Activated naive CD8-positive, alpha-beta T cell (primary cell): Measurements from ENCODE around the gene CEP170B.
"Not testable (repeated sequence)": the region's sequence is repeated elsewhere in the genome, so short reads cannot be mapped to it uniquely, and the experiment has no call there.

Experiments used
- H3K27ac Mint-ChIP-seq: one replicate; pipeline ENCODE4 v1.8.0; 2021; ENCODE audit warnings: mixed read lengths
- H3K27me3 Mint-ChIP-seq: one replicate; pipeline ENCODE4 v1.8.0; 2021; ENCODE audit warnings: mixed read lengths
- H3K36me3 Mint-ChIP-seq: one replicate; pipeline ENCODE4 v1.8.0; 2021; ENCODE audit warnings: mixed read lengths
- H3K4me1 Mint-ChIP-seq: one replicate; pipeline ENCODE4 v1.8.0; 2021; ENCODE audit warnings: low read depth, mixed read lengths
- H3K4me3 Mint-ChIP-seq: one replicate; pipeline ENCODE4 v1.8.0; 2021; ENCODE audit warnings: mild to moderate bottlenecking, mixed read lengths
- H3K9me3 Mint-ChIP-seq: one replicate; pipeline ENCODE4 v1.8.0; 2021; ENCODE audit warnings: low read depth, mixed read lengths

CEP170B gene

DNA sequence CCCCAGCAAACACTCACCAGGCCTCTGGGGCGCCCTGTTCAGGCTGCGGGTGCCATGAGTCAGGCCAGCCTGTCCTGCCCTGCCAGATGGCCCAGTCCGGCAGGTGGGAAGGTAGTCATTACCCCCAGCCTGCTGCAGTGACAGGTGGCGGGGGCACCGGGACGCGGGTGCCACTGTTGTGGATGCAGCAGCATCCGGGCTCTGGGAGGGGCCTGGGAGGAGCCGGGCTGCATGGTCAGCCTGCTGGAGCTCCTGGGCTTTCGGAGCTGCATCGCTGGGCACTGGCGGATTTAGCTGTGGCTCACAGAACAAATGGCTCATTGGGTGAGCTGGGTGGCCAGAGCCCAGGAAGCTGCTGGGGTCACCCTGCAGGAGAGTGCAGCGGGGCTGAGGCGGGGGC is 13.5 kb downstream of the CEP170B start:
- Mint-ChIP-seq H3K9me3 (no peaks in the 10 kb centered on the region), H3K4me3 (no peak overlapping the region), H3K36me3 (no peaks in the 10 kb centered on the region), H3K4me1 (no peaks in the 10 kb centered on the region), H3K27ac (no peak overlapping the region), H3K27me3 (no peaks in the 10 kb centered on the region)

- Mint-ChIP-seq H3K9me3 (no peaks in the 10 kb centered on the region), H3K27ac (no peak overlapping the region), H3K36me3 (no peaks in the 10 kb centered on the region), H3K4me3 (no peak overlapping the region), H3K27me3 (no peaks in the 10 kb centered on the region), H3K4me1 (no peaks in the 10 kb centered on the region)
These were observed 14.3 kb downstream of the CEP170B start for GRCh38 chr14:104879201-104879982.

DNA sequence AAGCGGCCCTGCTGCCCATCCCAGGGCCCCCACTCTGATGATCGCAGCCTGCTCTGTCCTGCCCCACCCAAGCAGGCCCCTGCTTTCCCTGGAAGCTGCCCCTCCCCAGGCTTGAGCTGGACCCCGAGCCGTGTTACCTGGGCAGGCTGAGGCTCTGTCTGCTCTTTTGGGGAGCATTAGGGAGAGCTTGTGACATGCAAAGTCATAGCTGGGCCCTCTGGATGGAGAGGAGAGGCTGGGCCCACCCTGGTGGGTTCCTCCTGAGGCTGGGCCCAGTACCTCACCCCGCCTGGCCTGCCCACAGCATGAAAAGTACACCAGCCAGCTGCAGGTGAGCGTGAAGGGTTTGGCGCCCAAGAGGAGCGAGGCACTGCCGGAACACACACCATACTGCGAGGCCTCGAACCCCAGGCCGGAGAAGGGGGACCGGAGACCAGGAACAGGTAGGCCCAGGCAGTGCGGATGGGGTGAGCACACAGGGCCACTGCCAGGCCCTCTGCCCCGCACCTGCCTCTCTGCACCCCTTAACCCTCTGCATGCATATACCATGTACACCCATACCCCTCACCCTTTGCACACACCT is 15.0 kb downstream of the CEP170B start:
- H3K4me1 Mint-ChIP-seq: no peaks in the 10 kb centered on the region
- no peaks in the 10 kb centered on the region for H3K9me3 Mint-ChIP-seq
- H3K36me3 Mint-ChIP-seq: no peaks in the 10 kb centered on the region
- no peak overlapping the region for H3K27ac Mint-ChIP-seq
- no peaks in the 10 kb centered on the region for H3K27me3 Mint-ChIP-seq
- H3K4me3 Mint-ChIP-seq: no peak overlapping the region

GRCh38 chr14:104880584-104881210 is 15.6 kb downstream of the CEP170B start:
- Mint-ChIP-seq H3K27ac (no peak overlapping the region), H3K4me1 (no peaks in the 10 kb centered on the region), H3K36me3 (no peaks in the 10 kb centered on the region), H3K4me3 (peak overlapping the region; percentile 31), H3K27me3 (no peaks in the 10 kb centered on the region), H3K9me3 (no peaks in the 10 kb centered on the region)

DNA sequence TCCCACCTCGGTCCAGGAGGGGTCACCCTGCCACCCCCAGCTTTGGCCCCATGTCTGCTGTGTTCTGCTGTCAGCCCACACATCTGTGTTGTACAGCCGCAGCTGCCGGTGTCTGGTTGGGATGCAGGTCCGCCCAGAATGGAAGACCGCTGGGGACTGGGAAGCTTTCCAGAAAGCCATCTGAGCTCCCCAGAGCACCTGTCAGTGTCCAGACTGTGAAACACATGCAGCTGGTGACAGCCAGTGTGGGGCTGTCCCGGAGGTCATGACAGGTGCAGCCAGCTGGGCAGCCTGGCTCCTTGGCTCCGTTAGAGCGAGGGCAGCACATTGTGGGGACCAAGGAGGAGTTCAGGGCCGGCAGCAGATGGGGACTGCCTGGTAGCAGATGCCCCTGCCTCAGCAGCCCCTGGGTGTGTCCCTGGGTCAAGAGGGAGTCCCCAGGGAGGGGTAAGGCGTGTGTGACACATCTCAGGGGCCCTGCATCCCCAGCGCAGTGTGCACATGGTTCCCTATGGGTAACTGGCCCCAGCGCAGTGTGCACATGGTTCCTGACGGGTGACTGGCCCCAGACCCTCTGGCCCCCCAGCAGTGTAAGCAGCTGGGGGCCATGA is 16.4 kb downstream of the CEP170B start:
- Mint-ChIP-seq H3K9me3 (no peaks in the 10 kb centered on the region), H3K36me3 (no peaks in the 10 kb centered on the region), H3K27ac (no peak overlapping the region), H3K27me3 (no peaks in the 10 kb centered on the region), H3K4me3 (no peak overlapping the region), H3K4me1 (no peaks in the 10 kb centered on the region)

GRCh38 chr14:104882325-104882973 is 17.4 kb downstream of the CEP170B start:
- Mint-ChIP-seq H3K27me3 (no peaks in the 10 kb centered on the region), H3K4me1 (no peaks in the 10 kb centered on the region), H3K4me3 (no peak overlapping the region), H3K9me3 (no peaks in the 10 kb centered on the region), H3K27ac (no peak overlapping the region), H3K36me3 (no peaks in the 10 kb centered on the region)

GRCh38 chr14:104882991-104883660 is 18.1 kb downstream of the CEP170B start:
- Mint-ChIP-seq H3K4me1 (no peaks in the 10 kb centered on the region), H3K27me3 (no peaks in the 10 kb centered on the region), H3K36me3 (no peaks in the 10 kb centered on the region), H3K4me3 (no peak overlapping the region), H3K9me3 (no peaks in the 10 kb centered on the region), H3K27ac (no peak overlapping the region)

DNA sequence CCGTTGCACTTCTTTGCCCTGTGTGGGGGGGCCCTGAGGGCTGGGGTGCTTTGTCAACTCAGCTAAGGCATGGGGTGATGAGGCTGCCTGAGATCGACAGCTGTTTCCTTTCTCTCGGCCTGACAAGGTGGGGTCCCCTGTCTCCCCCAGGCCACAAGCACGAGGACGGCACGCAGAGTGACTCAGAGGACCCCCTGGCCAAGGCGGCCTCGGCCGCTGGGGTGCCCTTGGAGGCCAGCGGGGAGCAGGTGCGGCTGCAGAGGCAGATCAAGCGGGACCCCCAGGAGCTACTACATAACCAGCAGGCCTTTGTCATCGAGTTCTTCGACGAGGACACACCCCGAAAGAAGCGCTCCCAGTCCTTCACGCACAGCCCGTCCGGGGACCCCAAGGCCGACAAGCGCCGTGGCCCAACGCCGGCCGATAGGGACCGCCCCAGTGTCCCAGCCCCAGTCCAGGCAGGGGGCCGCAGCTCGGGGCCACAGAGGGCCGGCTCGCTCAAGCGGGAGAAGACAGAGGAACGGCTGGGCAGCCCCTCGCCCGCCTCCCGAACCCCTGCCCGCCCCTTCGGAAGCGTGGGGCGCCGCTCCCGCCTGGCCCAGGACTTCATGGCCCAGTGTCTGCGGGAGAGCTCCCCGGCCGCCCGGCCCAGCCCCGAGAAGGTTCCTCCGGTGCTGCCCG is 18.8 kb downstream of the CEP170B start:
- no peaks in the 10 kb centered on the region for H3K9me3 Mint-ChIP-seq
- no peaks in the 10 kb centered on the region for H3K27me3 Mint-ChIP-seq
- H3K4me1 Mint-ChIP-seq: no peaks in the 10 kb centered on the region
- H3K4me3 Mint-ChIP-seq: no peak overlapping the region
- H3K27ac Mint-ChIP-seq: no peak overlapping the region
- H3K36me3 Mint-ChIP-seq: no peaks in the 10 kb centered on the region

DNA sequence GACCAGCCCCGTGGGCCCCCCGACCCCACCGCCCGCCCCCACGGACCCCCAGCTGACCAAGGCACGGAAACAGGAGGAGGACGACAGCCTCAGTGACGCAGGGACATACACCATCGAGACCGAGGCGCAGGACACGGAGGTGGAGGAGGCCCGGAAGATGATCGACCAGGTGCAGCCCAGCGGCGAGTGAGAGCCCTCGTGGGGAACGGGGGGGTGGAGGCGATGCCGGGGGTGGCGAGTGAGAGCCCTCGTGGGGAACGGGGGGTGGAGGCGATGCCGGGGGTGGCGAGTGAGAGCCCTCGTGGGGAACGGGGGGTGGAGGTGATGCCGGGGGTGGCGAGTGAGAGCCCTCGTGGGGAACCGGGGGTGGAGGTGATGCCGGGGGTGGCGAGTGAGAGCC is 19.3 kb downstream of the CEP170B start:
- H3K4me3 Mint-ChIP-seq, H3K27ac Mint-ChIP-seq, H3K9me3 Mint-ChIP-seq, H3K27me3 Mint-ChIP-seq, H3K36me3 Mint-ChIP-seq, H3K4me1 Mint-ChIP-seq: not testable (repeated sequence)

DNA sequence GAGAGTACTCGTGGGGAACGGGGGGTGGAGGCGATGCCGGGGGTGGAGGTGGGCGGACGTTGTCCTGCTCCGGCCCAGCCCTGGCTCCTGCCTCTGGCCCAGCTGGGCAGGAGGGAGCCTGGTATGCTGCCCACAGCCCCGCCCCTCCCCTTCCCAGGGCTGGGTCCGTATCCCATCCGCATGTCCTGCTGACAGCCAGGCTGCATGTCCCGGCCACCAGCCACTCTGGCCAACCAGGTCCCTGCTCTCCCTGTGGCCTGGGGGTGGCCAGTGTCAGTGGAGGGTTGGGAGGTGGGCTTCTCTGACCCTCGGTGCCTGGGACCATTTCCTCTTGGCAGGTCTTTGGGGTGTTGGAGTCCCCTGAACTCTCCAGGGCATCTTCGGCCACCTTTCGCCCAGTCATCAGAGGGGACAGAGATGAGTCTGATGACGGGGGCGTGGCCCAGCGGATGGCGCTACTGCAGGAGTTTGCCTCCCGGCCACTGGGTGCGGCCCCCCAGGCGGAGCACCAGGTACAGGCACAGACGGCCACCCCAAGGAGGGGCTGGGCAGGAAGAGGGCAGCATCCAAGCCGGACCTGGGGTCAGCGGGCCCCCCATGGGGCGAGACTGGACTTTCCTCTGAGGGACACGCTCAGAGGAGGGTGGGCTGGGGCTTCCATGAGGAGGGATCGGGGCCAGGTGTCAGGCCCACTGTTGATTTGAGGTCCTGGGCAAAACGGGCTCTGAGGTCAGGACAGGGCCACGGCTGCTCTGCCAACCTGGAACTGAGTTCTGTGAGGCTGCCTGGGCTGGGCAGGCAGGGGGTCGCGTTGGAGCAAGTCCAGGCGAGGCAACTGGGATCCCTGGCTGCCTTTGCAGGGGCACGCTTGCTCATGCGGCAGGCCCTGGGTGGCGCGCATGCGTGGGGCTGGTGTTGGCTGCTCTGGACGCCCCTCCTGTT is 20.2 kb downstream of the CEP170B start:
- Mint-ChIP-seq H3K36me3 (no peaks in the 10 kb centered on the region), H3K4me1 (no peaks in the 10 kb centered on the region), H3K4me3 (no peak overlapping the region), H3K9me3 (no peaks in the 10 kb centered on the region), H3K27me3 (no peaks in the 10 kb centered on the region), H3K27ac (no peak overlapping the region)

DNA sequence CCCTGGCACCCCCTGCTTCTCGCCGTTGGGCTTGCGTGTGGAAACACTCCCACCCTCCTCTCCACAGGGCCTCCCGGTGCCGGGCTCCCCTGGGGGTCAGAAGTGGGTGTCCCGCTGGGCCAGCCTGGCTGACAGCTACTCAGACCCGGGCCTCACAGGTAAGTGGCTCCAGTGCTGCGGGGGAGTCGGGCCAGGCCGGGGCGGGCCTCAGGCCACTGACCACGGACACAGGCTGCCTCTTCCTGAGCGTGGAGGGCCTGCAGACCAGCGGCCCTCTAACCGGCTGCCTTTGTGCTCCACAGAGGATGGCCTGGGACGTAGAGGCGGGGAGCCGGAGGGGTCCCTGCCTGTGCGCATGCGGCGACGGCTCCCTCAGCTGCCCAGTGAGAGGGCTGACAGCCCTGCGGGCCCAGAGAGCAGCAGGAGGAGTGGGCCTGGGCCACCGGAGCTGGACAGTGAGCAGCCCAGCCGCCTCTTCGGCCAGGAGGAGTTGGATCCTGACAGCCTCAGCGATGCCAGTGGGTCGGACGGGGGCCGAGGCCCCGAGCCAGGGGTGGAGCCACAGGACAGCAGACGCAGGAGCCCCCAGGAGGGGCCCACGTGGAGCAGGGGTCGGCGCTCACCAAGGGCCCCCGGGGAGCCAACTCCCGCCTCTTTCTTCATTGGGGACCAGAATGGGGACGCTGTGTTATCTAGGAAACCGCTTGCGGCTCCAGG is 21.1 kb downstream of the CEP170B start:
- H3K4me1 Mint-ChIP-seq: no peaks in the 10 kb centered on the region
- H3K27ac Mint-ChIP-seq: no peak overlapping the region
- H3K9me3 Mint-ChIP-seq: no peaks in the 10 kb centered on the region
- no peak overlapping the region for H3K4me3 Mint-ChIP-seq
- no peaks in the 10 kb centered on the region for H3K27me3 Mint-ChIP-seq
- H3K36me3 Mint-ChIP-seq: no peaks in the 10 kb centered on the region

DNA sequence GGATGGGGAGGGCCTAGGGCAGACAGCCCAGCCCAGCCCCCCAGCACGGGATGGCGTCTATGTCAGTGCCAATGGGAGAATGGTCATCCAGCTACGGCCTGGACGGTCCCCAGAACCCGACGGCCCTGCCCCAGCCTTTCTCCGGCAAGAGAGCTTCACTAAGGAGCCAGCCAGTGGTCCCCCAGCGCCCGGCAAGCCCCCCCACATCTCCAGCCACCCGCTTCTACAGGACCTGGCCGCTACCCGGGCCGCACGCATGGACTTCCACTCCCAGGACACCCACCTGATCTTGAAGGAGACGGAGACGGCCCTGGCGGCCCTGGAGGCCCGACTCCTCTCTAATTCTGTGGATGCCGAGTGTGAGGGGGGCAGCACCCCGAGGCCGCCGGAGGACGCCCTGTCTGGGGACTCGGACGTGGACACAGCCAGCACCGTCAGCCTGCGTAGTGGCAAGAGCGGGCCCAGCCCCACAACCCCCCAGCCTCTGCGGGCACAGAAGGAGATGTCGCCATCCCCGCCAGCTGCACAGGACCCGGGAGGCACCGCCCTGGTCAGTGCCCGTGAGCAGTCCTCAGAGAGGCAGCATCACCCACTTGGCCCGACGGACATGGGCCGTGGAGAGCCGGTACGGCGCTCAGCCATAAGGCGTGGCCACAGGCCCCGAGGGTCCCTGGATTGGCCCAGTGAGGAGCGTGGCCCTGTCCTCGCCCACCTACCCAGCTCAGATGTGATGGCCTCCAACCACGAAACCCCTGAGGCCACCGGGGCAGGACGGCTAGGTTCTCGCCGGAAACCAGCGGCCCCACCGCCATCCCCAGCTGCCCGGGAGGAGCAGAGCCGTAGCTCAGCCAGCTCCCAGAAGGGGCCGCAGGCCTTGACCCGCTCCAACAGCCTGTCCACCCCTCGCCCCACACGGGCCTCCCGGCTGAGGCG is 21.9 kb downstream of the CEP170B start:
- Mint-ChIP-seq H3K9me3 (no peaks in the 10 kb centered on the region), H3K27ac (no peak overlapping the region), H3K27me3 (no peaks in the 10 kb centered on the region), H3K4me3 (no peak overlapping the region), H3K4me1 (no peaks in the 10 kb centered on the region), H3K36me3 (no peaks in the 10 kb centered on the region)
